HFFc6 (cell line): ENCODE data around the gene FXR1. TPM values are rescaled to one million over a fixed set of nuclear protein-coding genes. Genes with fewer than 3 reads are reported as not detected.
A peak's percentile ranks its signal among the peaks of the same experiment; 100 is the strongest.
"Not testable (repeated sequence)": the region's sequence is repeated elsewhere in the genome, so short reads cannot be mapped to it uniquely, and the experiment has no call there.

Experiments used
- DNase-seq: peaks from one replicate; pipeline ENCODE4 v3.0.0-alpha.2; 2018
- H3K27ac Mint-ChIP-seq: 2 replicates; pipeline ENCODE4 v1.8.0; 2020; ENCODE audit warnings: mild to moderate bottlenecking, mixed read lengths
- H3K27me3 Mint-ChIP-seq: 2 replicates; pipeline ENCODE4 v1.8.0; 2021; ENCODE audit warnings: mild to moderate bottlenecking, moderate library complexity, mixed read lengths; ENCODE audit not compliant: insufficient read depth
- H3K36me3 Mint-ChIP-seq: 2 replicates; pipeline ENCODE4 v1.8.0; 2021; ENCODE audit warnings: low read depth, mixed read lengths
- H3K4me1 Mint-ChIP-seq: 2 replicates; pipeline ENCODE4 v1.8.0; 2020; ENCODE audit warnings: low read depth, mixed read lengths
- H3K4me3 Mint-ChIP-seq: 2 replicates; pipeline ENCODE4 v1.8.0; 2020; ENCODE audit warnings: mild to moderate bottlenecking, moderate library complexity, mixed read lengths
- H3K9me3 Mint-ChIP-seq: 2 replicates; pipeline ENCODE4 v1.8.0; 2020; ENCODE audit warnings: mild to moderate bottlenecking, mixed read lengths
- CTCF ChIP-seq: fragments of 200-600 bp; sonication (generic); IDR thresholded peaks from 2 replicates; pipeline ENCODE4 v1.5.0; 2021; ENCODE audit warnings: antibody characterized with exemption, mild to moderate bottlenecking
- long read RNA-seq: library from polyadenylated mRNA; unstranded; transcript quantifications from one replicate; pipeline ENCODE4 v2.0.0, GENCODE V29; 2019
- total RNA-seq, 6 experiments: library from RNA; stranded (reverse); fragmentation: NEBNext Ultra II Directional; extraction: Animal tissue kit (Norgen Biotek cat#: 25700); gene quantifications; 2 replicates in 1 of 6; 3 replicates in 5 of 6; pipeline ENCODE4 v1.2.3, GENCODE V29; 2021

The FXR1 gene
- 100 to 1,000 TPM; 159 to 213 (median 171) TPM for total RNA-seq
- long read RNA-seq, full-length matches to known transcripts: 58 of 91 reads
- long read RNA-seq, partial matches to known transcripts: 20 of 91 reads
- long read RNA-seq, other reads (novel, unspliced or antisense): 13 of 91 reads

DNA sequence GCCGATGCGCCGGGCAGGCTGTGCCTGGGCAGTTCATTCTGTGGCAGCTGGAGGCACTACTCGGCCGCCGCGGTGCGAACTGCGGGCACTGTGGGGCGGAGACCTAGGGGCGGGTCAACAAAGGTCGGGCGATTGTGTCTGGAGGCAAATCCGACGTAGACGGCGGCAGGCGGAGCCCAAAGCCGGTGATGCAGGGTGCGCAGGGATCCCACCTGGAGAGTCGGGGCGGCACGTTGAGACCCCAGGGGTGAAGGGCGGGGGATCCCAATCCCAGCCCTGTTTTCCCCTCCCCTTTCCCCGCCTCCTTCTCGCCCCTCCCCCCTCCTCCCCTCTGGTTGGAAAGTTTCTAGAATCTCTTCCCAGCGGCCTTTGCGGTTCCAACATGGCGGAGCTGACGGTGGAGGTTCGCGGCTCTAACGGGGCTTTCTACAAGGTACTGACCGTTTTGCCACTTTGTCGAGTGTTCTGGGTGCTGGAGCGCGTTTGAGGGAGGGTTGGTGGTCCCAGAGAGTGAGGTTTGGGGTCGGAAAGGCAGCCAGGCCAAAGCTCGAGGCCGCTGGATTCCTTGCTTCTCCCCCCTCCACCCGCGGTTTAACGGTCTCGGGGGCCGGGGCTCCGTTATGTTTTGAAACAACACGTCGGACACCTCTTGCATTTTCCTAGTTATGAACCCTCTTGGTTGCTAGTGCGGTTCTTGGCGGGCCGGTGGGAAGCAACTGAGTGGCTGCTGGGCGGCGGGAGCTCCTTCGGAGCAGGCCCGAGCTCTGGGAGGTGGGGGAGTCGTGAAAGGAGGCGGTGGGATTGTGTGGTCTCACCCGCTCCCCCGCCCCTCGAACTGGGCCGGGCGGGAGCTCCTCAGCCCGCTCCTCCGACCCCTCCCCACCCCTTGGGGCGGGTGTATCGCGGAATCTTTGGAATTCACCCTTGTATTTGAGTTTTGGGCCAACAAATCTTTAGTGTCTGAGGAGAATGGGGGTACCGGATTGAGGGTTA, at the start of gene FXR1:
FXR1 (plus strand) TSS at position 367 of the 993 bp plus-strand sequence; CDS start at position 383, 16 bp downstream.
- peak; percentile 78 for DNase-seq
- no peaks in the 10 kb centered on the region for H3K9me3 Mint-ChIP-seq
- H3K4me3 Mint-ChIP-seq: peak within 1 kb of the TSS; percentile 96
- peaks cover 32% of the 10 kb centered on the region for H3K4me1 Mint-ChIP-seq
- peak within 1 kb of the TSS; percentile 87 for H3K27ac Mint-ChIP-seq
- peaks cover 1% of the 10 kb centered on the region; the same call in 1 of the 2 replicates for H3K27me3 Mint-ChIP-seq
- peak; percentile 76 for TF ChIP-seq CTCF
- peaks cover 29% of the 10 kb centered on the region for H3K36me3 Mint-ChIP-seq

DNA sequence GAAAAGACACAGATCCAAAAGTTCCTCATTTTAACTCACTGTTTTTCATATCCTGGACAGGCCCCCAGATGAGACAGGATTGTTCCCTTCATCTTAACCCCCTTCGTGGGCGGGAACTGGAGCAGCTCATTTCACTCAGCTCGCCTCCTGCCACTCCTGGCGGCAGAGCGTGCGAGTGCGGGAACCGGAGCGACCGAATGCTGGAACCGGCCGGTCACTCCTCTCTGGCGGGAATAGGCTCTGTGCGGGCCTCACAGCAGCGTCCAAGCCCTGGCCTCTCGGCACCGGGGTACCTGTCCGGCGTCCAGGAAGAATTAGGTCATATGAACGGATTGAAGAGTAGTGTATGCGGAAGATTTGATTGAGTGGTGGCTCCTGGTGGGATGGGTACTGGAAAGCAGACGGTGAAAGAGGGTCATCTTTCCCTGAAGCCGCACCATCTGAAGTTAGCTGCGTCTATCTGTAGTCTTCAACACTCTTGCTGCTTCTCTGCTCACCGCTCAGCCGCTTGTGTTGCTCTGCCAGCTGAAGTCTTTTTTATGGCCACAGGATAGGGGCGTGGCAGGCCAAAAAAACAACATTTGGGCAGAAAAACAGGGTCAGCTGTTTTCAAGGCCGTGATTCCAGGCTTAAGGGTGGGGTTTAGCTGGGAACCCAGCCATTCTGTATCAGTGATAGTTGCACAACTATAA, 42.3 kb upstream of the FXR1 start:
- H3K4me3 Mint-ChIP-seq: peak overlapping the region; percentile 62
- no peak for TF ChIP-seq CTCF
- peaks cover 7% of the 10 kb centered on the region for H3K27me3 Mint-ChIP-seq
- DNase-seq: no peak
- no peak overlapping the region for H3K27ac Mint-ChIP-seq
- H3K9me3 Mint-ChIP-seq: no peaks in the 10 kb centered on the region; the same call in 1 of the 2 replicates
- peaks cover 19% of the 10 kb centered on the region for H3K4me1 Mint-ChIP-seq
- no peaks in the 10 kb centered on the region for H3K36me3 Mint-ChIP-seq

GRCh38 chr3:180871901-180872300, 40.6 kb upstream of the FXR1 start:
- Mint-ChIP-seq H3K4me1 (peaks cover 19% of the 10 kb centered on the region), H3K4me3 (peak overlapping the region; percentile 59), H3K9me3 (no peaks in the 10 kb centered on the region; the same call in 1 of the 2 replicates), H3K36me3 (no peaks in the 10 kb centered on the region), H3K27ac (no peak overlapping the region; the same call in 1 of the 2 replicates), H3K27me3 (peaks cover 7% of the 10 kb centered on the region)
- no peak for TF ChIP-seq CTCF
- DNase-seq: peak; percentile 4

GRCh38 chr3:180872430-180872829, 40.0 kb upstream of the FXR1 start:
- Mint-ChIP-seq H3K4me1 (peaks cover 19% of the 10 kb centered on the region), H3K4me3 (peak overlapping the region; percentile 59; the same call in 1 of the 2 replicates)
- H3K9me3 Mint-ChIP-seq, H3K36me3 Mint-ChIP-seq, H3K27me3 Mint-ChIP-seq, H3K27ac Mint-ChIP-seq, DNase-seq: not testable (repeated sequence)

DNA sequence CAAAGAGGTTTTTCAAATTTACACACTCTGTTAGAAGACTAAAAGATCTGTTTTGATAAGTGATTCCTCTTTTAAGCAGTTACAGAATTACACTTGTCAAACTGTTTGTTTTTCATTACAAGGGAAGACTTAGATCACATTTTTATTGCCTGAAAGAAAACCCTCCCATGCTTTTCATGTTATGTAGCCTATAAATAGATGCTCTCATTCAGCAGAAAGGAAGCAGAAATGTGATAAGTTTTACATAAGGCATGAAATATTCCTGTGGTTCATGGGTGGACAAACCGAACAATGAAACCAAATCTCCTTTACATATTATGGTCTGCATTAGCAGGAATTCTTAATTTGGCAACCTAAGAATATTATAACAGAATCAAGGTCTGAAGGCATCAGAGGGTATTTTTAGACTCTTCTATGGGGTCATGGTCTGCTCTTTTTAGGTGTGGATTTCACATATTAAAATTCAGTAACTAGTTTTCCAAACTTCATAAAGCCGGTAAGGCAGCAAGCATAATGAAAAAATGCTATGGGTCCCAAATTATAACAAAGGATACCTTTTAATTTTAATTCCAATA, 37.3 kb upstream of the FXR1 start:
- Mint-ChIP-seq H3K27ac (no peak overlapping the region), H3K36me3 (no peaks in the 10 kb centered on the region), H3K4me3 (no peak overlapping the region), H3K4me1 (peaks cover 14% of the 10 kb centered on the region), H3K9me3 (no peaks in the 10 kb centered on the region), H3K27me3 (peaks cover 3% of the 10 kb centered on the region; the same call in 1 of the 2 replicates)
- no peak for TF ChIP-seq CTCF
- no peak for DNase-seq
